ENCODE measurements around the gene AOPEP. TPM values are rescaled to one million over a fixed set of nuclear protein-coding genes. Genes with fewer than 3 reads are reported as not detected.

Gene AOPEP
- total and polyA plus RNA-seq, 12 donors, result 110 to 250 (median 161) TPM

- no peak for TF ChIP-seq CTCF (IDR thresholded peaks at IDR 0.05)
- no peaks in the 10 kb centered on the region for H3K27me3 ChIP-seq
- no peak overlapping the region for H3K4me3 ChIP-seq
- no peak for DNase-seq
- peaks cover 4 to 18% (median 7%) of the 10 kb centered on the region in 9 donors for H3K4me1 ChIP-seq
- 86 to 87% methylated on average over 2 of the region's 2 CpGs for WGBS, 2 donors
- intact Hi-C loops (cut with DNase I), result loop anchor here (1.0 to 10.0 kb wide), 11 partner anchors 94 to 584 kb away; no protein-coding TSS in a partner anchor
- H3K9me3 ChIP-seq, result no peaks in the 10 kb centered on the region
- H3K36me3 ChIP-seq, result no peaks in the 10 kb centered on the region
- no peak for ATAC-seq
- no peak overlapping the region for H3K27ac ChIP-seq
Observed at GRCh38 chr9:94680621-94681020, 45.9 kb upstream of the AOPEP start.

- DNase-seq (peak; percentile 68 to 81), ATAC-seq (peak; percentile 94 to 99 (median 96))
- 9 to 22% methylated on average over 7 of the region's 7 CpGs for WGBS, 2 donors
- intact Hi-C loops (cut with DNase I), result loop anchor here (1.0 to 10.0 kb wide), 11 partner anchors 93 to 583 kb away; no protein-coding TSS in a partner anchor
- Histone ChIP-seq H3K27me3 (no peaks in the 10 kb centered on the region), H3K4me3 (no peak overlapping the region), H3K9me3 (no peaks in the 10 kb centered on the region), H3K36me3 (no peaks in the 10 kb centered on the region), H3K27ac (peak overlapping the region in 4 of 10 donors; percentile 6 to 48 (median 30)), H3K4me1 (peaks cover 0 to 9% (median 5%) of the 10 kb centered on the region in 9 donors)
- peak; percentile 50 to 85 (median 78) for TF ChIP-seq CTCF (IDR thresholded peaks at IDR 0.05)
Observed at GRCh38 chr9:94681508-94681907, 45.0 kb upstream of the AOPEP start.

- Histone ChIP-seq H3K36me3 (no peaks in the 10 kb centered on the region), H3K27me3 (no peaks in the 10 kb centered on the region), H3K4me3 (no peak overlapping the region), H3K4me1 (peaks cover 0 to 9% (median 5%) of the 10 kb centered on the region in 9 donors), H3K9me3 (no peaks in the 10 kb centered on the region), H3K27ac (no peak overlapping the region)
- DNase-seq (no peak), ATAC-seq (no peak)
- no peak for TF ChIP-seq CTCF (IDR thresholded peaks at IDR 0.05)
- intact Hi-C loops (cut with DNase I), result loop anchor here in 5 of 10 donors (10.0 kb wide), 3 partner anchors 89 to 579 kb away; no protein-coding TSS in a partner anchor
- 92 to 95% methylated on average over 2 of the region's 2 CpGs for WGBS, 2 donors
Observed at GRCh38 chr9:94685359-94685758, 41.1 kb upstream of the AOPEP start.

- WGBS, 2 donors, result 59 to 66% methylated on average over 2 of the region's 2 CpGs
- intact Hi-C loops (cut with DNase I), result loop anchor here in 5 of 10 donors (10.0 kb wide), 3 partner anchors 87 to 577 kb away; no protein-coding TSS in a partner anchor
- H3K27ac ChIP-seq, result no peak overlapping the region
- H3K9me3 ChIP-seq, result no peaks in the 10 kb centered on the region
- no peak for TF ChIP-seq CTCF (IDR thresholded peaks at IDR 0.05)
- no peaks in the 10 kb centered on the region for H3K27me3 ChIP-seq
- H3K4me3 ChIP-seq, result no peak overlapping the region
- no peaks in the 10 kb centered on the region for H3K36me3 ChIP-seq
- H3K4me1 ChIP-seq, result no peaks in the 10 kb centered on the region
- ATAC-seq (no peak), DNase-seq (no peak)
Observed at GRCh38 chr9:94687451-94687850, 39.0 kb upstream of the AOPEP start.
